ENCODE data around the gene CD320. TPM values are rescaled to one million over a fixed set of nuclear protein-coding genes. Genes with fewer than 3 reads are reported as not detected.

The CD320 gene
- total RNA-seq, 2 experiments from 2014 or later, result 93.6 to 98.8 TPM

DNA sequence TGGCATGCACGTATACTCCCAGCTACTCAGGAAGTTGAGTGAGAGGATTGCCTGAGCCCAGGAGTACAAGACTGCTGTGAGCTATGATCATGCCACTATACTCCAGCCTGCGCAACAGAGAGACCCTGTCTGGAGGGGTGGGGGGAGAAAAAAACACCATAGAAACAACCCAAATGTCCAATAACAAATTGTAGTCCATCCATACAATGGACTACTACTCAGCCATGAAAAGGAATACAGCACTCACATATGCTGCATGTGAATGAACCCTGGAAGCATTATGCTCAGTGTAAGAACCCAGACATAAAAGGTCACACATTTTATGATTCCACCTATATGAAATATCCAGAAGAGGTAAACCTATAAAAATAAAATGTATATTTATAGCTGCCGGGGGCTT is 42.3 kb downstream of the CD320 start:
- CTCF ChIA-PET, result no interaction called here
- POLR2A ChIA-PET, result no interaction called here

DNA sequence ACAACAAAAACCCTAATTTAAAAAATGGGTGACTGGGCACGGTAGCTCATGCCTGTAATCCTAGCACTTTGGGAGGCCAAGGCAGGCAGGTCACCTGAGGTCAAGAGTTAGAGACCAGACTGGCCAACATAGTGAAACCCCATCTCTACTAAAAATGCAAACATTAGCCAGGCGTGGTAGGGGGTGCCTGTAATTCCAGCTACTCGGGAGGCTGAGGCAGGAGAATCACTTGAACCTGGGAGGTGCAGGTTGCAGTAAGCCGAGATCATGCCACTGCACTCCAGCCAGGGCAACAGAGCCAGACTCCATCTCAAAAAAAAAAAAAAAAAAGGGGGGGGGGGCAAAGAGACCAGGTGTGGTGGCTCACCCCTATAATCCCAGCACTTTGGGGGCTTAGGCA is 43.9 kb downstream of the CD320 start:
- ChIA-PET POLR2A (interaction anchor here (0.6 kb wide), 1 partner anchor 891 kb away, joined by 3 read pairs; no protein-coding TSS in a partner anchor), CTCF (interaction anchor here (0.6 kb wide), 1 partner anchor 211 kb away, joined by 5 read pairs; no protein-coding TSS in a partner anchor)

- POLR2A ChIA-PET, result no interaction called here
- CTCF ChIA-PET, result interaction anchor here (0.6 kb wide), 1 partner anchor 755 kb away, joined by 3 read pairs; no protein-coding TSS in a partner anchor
These were observed 45.7 kb downstream of the CD320 start for GRCh38 chr19:8262431-8262830.

- ChIA-PET POLR2A (no interaction called here), CTCF (interaction anchor here (0.5 kb wide), 1 partner anchor 158 kb away, joined by 3 read pairs; no protein-coding TSS in a partner anchor)
These were observed 46.3 kb downstream of the CD320 start for GRCh38 chr19:8261881-8262280.

DNA sequence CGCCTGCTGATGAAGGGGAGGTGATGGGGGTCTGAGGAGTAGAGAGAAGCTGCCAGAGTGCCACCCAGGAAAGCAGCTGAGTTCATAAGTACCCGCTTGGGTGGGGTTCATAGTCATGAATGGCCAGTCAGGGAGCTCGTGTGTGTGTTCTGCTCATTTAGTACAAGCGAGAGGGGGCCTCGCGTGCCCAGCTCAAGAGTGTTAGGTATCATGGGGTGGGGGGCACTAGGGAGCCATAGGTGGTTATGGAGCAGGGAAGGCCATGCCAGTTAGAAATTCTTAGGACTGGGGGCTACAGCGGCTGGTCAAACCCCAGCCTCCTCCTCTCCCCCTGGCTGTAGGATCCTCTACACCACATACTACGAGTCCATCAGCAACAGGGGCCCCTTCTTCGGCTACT is 46.8 kb downstream of the CD320 start:
- CTCF ChIA-PET, result no interaction called here
- POLR2A ChIA-PET, result no interaction called here

DNA sequence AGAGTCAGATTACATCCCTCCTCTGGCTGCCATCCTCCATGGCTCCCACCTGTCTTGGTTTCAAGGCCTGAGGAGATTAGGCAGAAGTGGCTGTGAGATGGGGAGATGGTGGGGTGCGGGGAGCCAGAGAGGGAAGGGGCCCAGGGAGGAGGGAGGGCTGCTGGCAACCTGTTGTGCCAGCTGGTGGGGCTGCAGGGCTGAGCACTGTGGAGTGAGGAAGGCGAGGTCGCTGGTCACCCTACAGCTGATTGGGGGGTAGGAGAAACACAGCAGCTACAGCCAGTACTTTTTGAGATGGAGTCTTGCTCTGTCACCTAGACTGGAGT is 48.3 kb downstream of the CD320 start:
- ChIA-PET CTCF (interaction anchor here (0.6 to 0.7 kb wide), 2 partner anchors 155 to 633 kb away, joined by 3 to 4 read pairs; no protein-coding TSS in a partner anchor), POLR2A (no interaction called here)

GRCh38 chr19:8259142-8259921 is 48.8 kb downstream of the CD320 start:
- POLR2A ChIA-PET, result no interaction called here
- CTCF ChIA-PET, result interaction anchor here (0.6 to 0.7 kb wide), 2 partner anchors 155 to 632 kb away, joined by 3 to 4 read pairs; no protein-coding TSS in a partner anchor

GRCh38 chr19:8257052-8257443 is 51.1 kb downstream of the CD320 start:
- ChIA-PET POLR2A (no interaction called here), CTCF (no interaction called here)

- CTCF ChIA-PET, result interaction anchor here (1.5 kb wide), 1 partner anchor 312 kb away, joined by 4 read pairs; the partner anchor contains the start of gene TIMM44
- POLR2A ChIA-PET, result no interaction called here
These were observed 51.7 kb downstream of the CD320 start for GRCh38 chr19:8256276-8257051.

DNA sequence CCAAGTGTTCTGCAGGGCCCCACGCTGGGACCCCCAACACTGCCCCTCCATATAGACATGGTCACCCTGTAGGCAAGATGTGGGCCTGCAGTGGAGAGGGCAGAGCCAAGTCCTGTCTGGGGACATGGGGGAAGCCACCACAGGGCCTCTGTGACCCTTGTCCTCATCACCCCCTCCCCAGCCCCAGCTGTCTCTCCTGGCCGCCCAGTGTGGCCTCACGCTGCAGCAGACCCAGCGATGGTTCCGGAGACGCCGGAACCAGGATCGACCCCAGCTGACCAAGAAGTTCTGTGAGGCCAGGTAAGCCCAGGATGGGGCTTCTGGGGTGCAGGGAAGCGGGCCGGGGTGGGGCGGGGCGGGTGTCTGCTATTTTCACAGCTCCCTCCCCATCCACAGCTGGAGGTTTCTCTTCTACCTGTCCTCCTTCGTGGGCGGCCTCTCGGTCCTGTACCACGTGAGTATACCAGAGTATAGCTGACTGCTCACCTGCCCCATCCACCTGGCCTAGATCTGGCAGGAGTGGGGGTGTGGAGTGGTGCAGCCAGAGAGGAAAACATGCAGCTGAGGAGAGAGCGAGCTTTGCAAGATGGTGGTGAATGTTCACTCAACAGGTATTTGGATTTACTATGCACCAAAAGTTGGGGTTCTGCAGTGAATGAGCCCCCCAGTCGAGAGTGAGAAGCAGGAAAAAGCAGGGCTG is 52.6 kb downstream of the CD320 start:
- ChIA-PET CTCF (interaction anchor here (0.6 to 1.5 kb wide), 2 partner anchors 97 to 311 kb away, joined by 3 to 4 read pairs; partner anchors contain the start of gene TIMM44), POLR2A (no interaction called here)

GRCh38 chr19:8254286-8255001 is 53.7 kb downstream of the CD320 start:
- CTCF ChIA-PET, result interaction anchor here (2.2 kb wide), 1 partner anchor 97 kb away, joined by 5 read pairs; no protein-coding TSS in a partner anchor
- POLR2A ChIA-PET, result no interaction called here

DNA sequence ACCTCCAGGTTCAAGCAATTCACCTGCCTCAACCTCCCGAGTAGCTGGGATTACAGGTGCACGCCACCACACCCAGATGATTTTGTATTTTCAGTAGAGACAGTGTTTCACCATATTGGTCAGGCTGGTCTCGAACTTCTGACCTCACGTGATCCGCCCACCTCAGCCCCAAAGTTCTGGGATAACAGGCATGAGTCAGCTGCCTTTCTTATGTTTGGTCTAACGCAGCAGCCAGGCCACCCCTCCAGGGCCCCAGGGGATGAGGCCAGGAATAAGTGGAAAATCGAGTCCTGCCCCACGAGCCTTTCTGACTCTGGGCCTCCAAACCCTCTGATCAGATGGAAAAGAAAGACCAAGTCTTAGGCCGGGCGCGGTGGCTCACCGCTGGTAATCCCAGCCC is 54.5 kb downstream of the CD320 start:
- POLR2A ChIA-PET, result no interaction called here
- CTCF ChIA-PET, result interaction anchor here (0.6 to 2.2 kb wide), 12 partner anchors 10 to 310 kb away, joined by 3 to 7 read pairs (median 4); partner anchors contain the start of gene TIMM44

GRCh38 chr19:8252922-8253589 is 55.1 kb downstream of the CD320 start:
- POLR2A ChIA-PET, result no interaction called here
- CTCF ChIA-PET, result interaction anchor here (0.6 to 2.2 kb wide), 14 partner anchors 10 to 317 kb away, joined by 3 to 7 read pairs (median 4); partner anchors contain the start of gene TIMM44

Other genes starting within 250 kb of the CD320 start
- gene FBN3, start 158.8 kb downstream of the CD320 start, total RNA-seq, result not detected
- 10 to 100 TPM; 18.0 to 20.5 TPM for gene CERS4, start 99.0 kb downstream of the CD320 start, total RNA-seq
- gene NDUFA7, start 13.0 kb upstream of the CD320 start, total RNA-seq, result 10 to 100 TPM; 81.3 to 83.6 TPM
- gene RPS28, start 13.1 kb upstream of the CD320 start, total RNA-seq, result 1,000 to 10,000 TPM; 2,077 to 2,155 TPM
- gene KANK3, start 34.9 kb upstream of the CD320 start, total RNA-seq, result 1 to 10 TPM; 1.0 TPM
- under 1 TPM; 0.19 to 0.42 TPM for gene ANGPTL4, start 55.8 kb upstream of the CD320 start, total RNA-seq
- gene RAB11B, start 82.0 kb upstream of the CD320 start, total RNA-seq, result 10 to 100 TPM; 57.7 to 61.5 TPM
- gene MARCHF2, start 104.9 kb upstream of the CD320 start, total RNA-seq, result 10 to 100 TPM; 10.3 to 11.1 TPM
- gene HNRNPM, start 136.6 kb upstream of the CD320 start, total RNA-seq, result 100 to 1,000 TPM; 330 to 334 TPM
- under 1 TPM; 0.13 to 0.25 TPM for gene PRAM1, start 194.3 kb upstream of the CD320 start, total RNA-seq
- gene ZNF414, start 205.8 kb upstream of the CD320 start, total RNA-seq, result 10 to 100 TPM; 21.4 to 22.2 TPM